SKM-1 treated with dmso at 0.1 percent for 144 hours (cell line): ENCODE data around the gene CREB3L1.
"Not testable (repeated sequence)": the region's sequence is repeated elsewhere in the genome, so short reads cannot be mapped to it uniquely, and the experiment has no call there.

ENCODE experiments used
- DNase-seq: peaks from one replicate; lab custom pipeline; 2025; ENCODE audit not compliant: unreplicated experiment; lab: John Stamatoyannopoulos, UW

The CREB3L1 gene

GRCh38 chr11:46295312-46296058 lies 18.0 kb downstream of the CREB3L1 start:
- no peak for DNase-seq

- no peak for DNase-seq
These were observed 18.6 kb downstream of the CREB3L1 start for GRCh38 chr11:46296059-46296527.

- DNase-seq: no peak
These were observed 19.3 kb downstream of the CREB3L1 start for GRCh38 chr11:46296528-46297448.

GRCh38 chr11:46298699-46299433 lies 21.4 kb downstream of the CREB3L1 start:
- no peak for DNase-seq

- no peak for DNase-seq
These were observed 22.0 kb downstream of the CREB3L1 start for GRCh38 chr11:46299451-46299961.

- no peak for DNase-seq
These were observed 22.8 kb downstream of the CREB3L1 start for GRCh38 chr11:46300270-46300669.

GRCh38 chr11:46302866-46303265 lies 25.4 kb downstream of the CREB3L1 start:
- no peak for DNase-seq

- DNase-seq: not testable (repeated sequence)
These were observed 26.6 kb downstream of the CREB3L1 start for GRCh38 chr11:46304036-46304435.

DNA sequence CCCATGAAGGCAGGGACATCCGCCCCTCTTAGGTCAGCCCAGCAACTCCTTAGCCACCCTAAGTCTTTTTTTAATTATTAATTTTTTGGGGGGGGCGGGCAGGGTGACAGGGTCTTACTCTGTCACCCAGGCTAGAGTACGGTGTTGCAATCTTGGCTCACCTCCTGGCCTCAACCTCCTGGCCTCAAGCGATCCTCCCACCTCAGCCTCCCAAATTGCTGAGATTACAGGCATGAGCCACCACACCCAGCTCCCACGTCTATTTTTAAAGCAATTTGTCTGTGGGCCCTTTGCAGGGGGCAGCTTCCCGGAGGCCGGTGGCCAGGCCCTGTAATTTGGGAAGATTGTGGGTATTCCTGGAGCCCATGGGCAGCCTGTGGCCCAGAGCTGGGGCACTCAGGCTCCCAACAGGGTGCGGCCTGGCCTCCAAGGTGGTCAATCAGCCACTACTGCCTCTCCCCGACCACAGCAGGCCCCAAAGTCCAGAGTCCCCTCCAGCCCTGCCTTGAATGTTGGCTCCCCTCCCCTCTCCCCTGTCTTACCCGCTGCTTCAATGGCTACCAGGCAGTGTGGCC lies 27.2 kb downstream of the CREB3L1 start:
- DNase-seq: no peak

DNA sequence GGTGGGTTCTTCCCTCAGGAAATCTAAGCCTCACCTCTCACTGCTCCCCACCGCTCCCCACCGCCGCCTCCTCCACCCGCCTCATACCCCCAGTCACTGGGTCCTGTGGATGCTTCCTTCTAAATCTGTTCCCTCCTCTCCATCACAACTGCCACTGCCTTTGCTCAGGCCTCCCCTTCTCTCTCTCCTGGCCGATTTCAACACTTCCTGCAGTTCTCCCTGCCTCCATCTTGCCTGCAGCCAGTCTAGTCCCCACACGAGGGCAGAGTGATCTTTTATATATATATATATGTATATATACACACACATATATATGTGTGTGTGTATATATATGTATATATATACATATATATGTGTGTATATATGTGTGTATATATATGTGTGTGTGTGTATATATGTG lies 27.8 kb downstream of the CREB3L1 start:
- peak; percentile 91 for DNase-seq

- DNase-seq: no peak
These were observed 28.9 kb downstream of the CREB3L1 start for GRCh38 chr11:46306296-46306853.

GRCh38 chr11:46307369-46307768 lies 29.9 kb downstream of the CREB3L1 start:
- no peak for DNase-seq

- DNase-seq: no peak
These were observed 30.4 kb downstream of the CREB3L1 start for GRCh38 chr11:46307785-46308341.

GRCh38 chr11:46308631-46309419 lies 31.4 kb downstream of the CREB3L1 start:
- DNase-seq: peak; percentile 59

GRCh38 chr11:46309814-46310259 lies 32.4 kb downstream of the CREB3L1 start:
- DNase-seq: peak; percentile 62

- DNase-seq: peak; percentile 62
These were observed 37.7 kb downstream of the CREB3L1 start for GRCh38 chr11:46315033-46315738.

- DNase-seq: no peak
These were observed 38.5 kb downstream of the CREB3L1 start for GRCh38 chr11:46315783-46316563.

DNA sequence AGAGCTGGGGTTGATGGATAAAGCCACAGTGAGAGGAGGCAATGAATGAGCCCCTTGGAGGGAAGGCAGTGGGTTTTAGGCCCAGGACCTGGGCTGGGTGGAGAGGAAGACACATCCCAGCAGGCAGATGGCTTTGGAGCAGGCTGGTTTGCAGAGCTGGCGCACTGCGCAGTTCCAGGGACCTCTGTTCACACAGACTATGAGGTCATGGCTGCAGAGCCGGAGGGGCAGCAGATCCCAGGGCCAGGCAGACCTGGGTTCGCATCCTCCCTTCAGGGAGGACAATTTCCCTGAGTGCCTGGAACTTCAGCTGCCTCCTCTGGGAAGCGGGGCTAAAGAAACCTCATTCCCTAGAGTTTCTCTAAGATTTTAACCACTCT lies 41.6 kb downstream of the CREB3L1 start:
- no peak for DNase-seq
